NCI-H1930 (cell line): ENCODE measurements around the gene NCK1.
"Not testable (repeated sequence)": the region's sequence is repeated elsewhere in the genome, so short reads cannot be mapped to it uniquely, and the experiment has no call there.

ENCODE experiments used
- DNase-seq, 2 experiments: peaks; one replicate each; lab custom pipeline; 2025; lab: John Stamatoyannopoulos, UW

The NCK1 gene

GRCh38 chr3:136987398-136987980, 125.5 kb downstream of the NCK1 start:
- DNase-seq: not testable (repeated sequence)

GRCh38 chr3:136988651-136989050, 126.6 kb downstream of the NCK1 start:
- DNase-seq: no peak

GRCh38 chr3:136989781-136990524, 127.9 kb downstream of the NCK1 start:
- DNase-seq: no peak

GRCh38 chr3:136990826-136991225, 128.8 kb downstream of the NCK1 start:
- no peak for DNase-seq

- no peak for DNase-seq
These were observed 130.1 kb downstream of the NCK1 start for GRCh38 chr3:136992115-136992514.

GRCh38 chr3:136994772-136995516, 132.9 kb downstream of the NCK1 start:
- DNase-seq: no peak

- DNase-seq: no peak
These were observed 133.6 kb downstream of the NCK1 start for GRCh38 chr3:136995652-136996051.
